Measurements from ENCODE around the gene GNG12. TPM values are rescaled to one million over a fixed set of nuclear protein-coding genes. Genes with fewer than 3 reads are reported as not detected.
"Not testable (repeated sequence)": the region's sequence is repeated elsewhere in the genome, so short reads cannot be mapped to it uniquely, and the experiment has no call there.

The GNG12 gene
- total RNA-seq, 1 experiment from 2014 or later = 167 TPM

DNA sequence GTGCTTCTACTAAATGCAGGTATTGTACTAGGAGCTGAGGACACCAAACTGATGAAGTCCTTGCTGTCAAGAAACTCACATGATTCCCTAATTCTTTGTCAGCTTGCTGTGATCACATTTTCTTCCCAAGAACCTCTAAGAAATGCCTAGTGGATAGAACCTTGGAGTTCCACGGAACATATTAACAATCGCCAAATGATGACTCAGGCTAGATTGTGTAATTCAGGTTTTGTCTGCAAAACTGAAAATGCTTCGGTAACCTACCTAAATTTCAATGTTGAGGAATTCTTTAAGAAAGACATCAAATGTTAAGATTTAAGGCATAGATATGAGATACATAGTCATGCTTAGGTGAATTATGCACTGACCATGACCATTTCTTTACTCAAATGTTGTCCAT lies 150.0 kb downstream of the GNG12 start:
- peak; percentile 52 for DNase-seq (ENCODE audit: low spot score)

DNA sequence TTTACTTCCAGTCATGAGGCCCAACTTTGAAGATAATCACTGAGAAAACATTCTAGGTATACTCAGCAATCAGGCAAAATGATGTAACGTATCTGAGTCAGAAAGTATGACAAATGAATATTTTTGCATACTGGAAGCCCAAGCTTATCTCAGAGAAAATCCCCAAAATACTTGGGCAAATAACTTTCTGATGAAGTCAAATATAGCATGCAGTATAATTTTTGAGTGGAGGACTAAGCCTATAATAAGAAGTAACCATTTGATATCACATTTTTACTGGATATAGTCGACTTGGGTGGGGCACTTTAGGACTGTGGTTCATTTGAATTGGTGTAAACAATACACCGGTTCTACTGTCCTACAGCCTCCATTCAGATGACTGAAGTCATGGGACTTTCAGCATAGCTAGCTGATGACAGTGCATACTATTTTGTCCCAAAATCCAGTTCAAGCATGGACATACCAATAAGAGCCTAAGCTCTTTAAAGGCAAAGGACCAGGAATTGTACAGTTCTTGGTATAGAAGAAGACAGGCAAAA lies 150.5 kb downstream of the GNG12 start:
- peak; percentile 78 for DNase-seq (ENCODE audit: low spot score)

DNA sequence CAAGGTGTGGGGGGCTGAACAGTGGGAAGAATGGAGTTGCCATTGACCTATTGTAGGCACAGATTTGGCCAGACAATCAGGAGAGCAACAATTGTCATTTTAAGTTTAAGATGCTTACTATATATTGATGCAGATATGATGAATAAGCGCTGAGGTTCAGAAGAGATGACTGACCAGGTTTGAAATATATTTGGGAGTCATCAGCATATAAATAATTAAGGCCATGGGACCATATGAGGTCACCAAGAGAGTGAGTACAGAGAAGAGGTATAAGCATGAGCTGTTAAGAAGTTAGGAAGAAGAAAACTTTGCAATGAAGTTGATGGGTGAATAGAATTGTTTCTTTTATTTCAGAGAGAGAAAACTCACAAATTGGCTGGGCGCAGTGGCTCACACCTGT lies 152.8 kb downstream of the GNG12 start:
- no peak for DNase-seq (ENCODE audit: low spot score)

DNA sequence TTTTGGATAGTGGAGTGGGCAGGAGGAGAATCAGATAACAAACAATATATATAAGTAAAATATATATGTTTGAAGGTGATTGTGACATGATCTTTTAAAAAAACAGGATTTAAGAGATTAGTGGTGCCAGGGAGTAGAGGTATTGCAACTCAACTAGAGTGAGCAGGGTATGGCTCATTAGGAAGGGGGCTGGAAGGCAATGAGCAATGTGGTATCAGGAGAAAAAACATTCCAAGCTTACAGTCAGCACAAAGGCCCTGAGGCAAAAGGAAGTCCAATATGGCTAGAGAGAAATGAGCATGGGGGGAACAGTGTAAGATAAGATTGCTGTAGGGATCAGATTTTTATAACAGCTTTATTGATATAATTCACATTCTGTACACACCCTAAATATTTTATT lies 153.6 kb downstream of the GNG12 start:
- no peak for DNase-seq (ENCODE audit: low spot score)

GRCh38 chr1:67677930-67678329 lies 155.3 kb downstream of the GNG12 start:
- no peak for DNase-seq (ENCODE audit: low spot score)

DNA sequence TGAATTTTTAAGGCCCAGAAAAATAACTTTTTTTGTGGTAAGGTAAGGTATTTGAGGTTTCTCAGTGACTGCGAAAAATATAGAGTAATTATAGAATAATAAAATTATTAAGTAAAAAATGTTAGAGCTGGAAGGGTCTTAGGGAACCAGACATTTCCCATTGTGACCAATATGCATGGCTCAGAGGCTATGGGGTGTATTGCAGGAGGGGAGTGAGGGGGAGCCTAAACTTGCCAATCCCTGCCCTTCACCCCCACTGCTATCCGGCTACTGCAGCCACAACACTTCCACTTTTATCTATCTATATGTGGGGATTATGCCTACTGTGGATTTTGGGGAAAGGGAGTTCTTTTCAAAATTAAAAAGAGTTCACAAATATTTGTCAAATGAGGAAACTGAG lies 155.9 kb downstream of the GNG12 start:
- DNase-seq (ENCODE audit: low spot score) = no peak

DNA sequence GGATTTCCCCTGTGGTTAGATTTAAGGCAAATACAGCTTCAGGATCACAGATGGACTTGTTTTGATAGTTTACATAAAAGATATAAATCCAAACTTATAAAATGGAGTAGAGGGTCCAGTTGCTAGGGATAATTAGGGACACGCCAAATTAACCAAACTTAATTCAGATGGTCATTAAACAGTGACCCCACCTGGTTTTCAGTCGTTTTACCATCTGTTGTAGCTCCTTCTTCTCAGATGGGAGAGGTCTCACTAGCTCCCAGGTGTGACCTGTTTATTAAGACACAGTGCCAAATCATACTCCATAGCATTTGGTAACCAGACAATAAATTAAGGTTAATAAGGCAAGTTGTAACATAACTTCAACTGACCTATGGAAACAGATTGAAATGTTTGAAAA lies 156.3 kb downstream of the GNG12 start:
- DNase-seq (ENCODE audit: low spot score) = no peak

DNA sequence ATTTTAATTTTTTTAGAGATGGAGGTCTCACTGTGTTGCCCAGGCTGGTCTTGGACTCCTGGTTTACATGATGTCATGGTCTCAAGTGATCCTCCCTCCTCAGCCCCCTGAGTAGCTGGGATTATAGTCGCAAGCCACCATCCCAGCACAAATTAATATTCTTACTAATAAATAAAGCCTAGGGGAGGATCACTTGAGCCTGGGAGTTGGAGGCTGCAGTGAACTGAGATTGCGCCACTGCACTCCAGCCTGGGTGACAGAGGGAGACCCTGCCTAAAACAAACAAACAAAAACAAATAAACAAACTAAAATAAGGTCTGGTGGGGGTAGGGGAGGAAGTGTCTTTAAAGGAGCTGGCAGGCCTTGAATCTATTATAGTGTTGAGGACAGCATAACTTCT lies 157.0 kb downstream of the GNG12 start:
- DNase-seq (ENCODE audit: low spot score) = no peak

DNA sequence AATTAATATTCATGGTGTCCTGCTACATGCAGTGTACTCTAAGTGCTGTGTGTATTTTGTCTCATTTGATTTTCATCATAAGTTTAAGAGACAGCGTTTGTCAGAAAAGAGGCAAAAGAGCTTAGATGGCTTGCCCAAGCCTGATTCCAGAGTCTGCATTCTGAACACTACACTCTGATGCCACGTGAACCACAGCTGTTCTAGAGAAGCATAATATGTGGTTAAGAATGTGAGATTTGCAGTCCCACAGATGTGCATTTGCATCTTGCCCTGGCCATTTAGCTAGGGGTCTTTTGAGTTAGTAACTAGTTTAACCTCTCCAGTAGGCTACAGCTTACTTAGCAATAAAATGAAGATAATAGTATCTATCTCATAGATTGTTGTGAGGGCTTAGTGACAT lies 157.5 kb downstream of the GNG12 start:
- no peak for DNase-seq (ENCODE audit: low spot score)

DNA sequence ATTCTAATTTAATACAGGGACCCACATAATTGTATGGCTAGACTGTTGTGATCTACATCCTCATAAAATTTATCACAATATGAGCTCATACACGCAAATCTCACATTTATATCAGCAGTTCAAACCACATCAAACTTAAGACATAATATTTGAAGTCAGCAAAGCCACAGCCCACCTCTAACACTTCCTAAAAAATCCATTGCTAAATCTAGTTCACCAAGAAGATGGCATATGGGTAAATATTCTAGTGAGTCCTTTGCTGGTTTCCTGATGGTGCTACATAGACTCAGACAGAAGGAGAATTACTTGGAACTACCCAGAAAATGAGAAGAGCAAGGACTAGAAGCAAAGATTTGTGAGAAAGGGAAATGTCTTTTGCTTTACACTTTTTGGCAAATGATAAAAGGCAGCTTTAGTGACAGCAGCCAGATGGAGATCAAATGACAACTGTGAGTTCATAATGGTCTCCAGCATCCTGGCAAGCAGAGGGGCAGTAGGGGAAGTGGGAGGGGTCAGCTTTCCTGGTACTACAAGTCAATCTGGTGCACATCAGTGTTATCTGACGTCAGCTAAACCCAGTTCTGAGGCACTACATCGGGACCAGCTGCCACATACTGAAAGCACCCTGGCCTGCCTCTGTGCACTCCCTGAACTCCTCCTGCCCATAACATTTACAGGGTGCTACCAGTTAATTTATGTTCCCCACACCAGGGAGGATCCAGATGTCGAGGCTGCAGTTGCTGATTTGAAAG lies 158.8 kb downstream of the GNG12 start:
- peak; percentile 73 for DNase-seq (ENCODE audit: low spot score)

GRCh38 chr1:67673468-67674201 lies 159.6 kb downstream of the GNG12 start:
- DNase-seq (ENCODE audit: low spot score) = no peak

DNA sequence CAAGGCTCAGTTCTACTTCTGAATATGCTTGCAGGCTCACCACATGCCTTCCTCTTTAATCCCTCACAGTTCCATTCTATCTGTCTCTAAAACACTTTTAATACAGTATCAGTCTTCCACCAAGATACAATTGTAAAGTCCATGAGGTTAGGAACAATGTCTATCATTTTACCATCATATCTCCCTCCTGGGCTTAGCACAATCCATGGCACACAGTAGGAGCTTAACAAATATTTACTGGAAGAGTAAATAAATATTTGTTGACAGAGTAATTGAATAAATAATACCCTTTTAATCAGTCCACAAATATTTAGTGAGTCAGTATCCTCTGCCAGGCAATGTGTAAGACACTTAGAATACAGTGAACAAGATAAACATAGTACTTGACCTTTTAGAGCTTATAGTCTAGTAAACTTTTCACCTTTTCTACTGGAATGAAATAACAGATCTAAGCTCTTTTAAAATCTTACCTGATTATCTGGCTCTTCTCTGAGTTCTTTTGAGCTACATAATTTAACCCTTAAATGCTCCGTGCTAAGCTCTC lies 160.9 kb downstream of the GNG12 start:
- DNase-seq (ENCODE audit: low spot score) = no peak

- DNase-seq (ENCODE audit: low spot score) = no peak
Measured at GRCh38 chr1:67668660-67669059, 164.6 kb downstream of the GNG12 start.

DNA sequence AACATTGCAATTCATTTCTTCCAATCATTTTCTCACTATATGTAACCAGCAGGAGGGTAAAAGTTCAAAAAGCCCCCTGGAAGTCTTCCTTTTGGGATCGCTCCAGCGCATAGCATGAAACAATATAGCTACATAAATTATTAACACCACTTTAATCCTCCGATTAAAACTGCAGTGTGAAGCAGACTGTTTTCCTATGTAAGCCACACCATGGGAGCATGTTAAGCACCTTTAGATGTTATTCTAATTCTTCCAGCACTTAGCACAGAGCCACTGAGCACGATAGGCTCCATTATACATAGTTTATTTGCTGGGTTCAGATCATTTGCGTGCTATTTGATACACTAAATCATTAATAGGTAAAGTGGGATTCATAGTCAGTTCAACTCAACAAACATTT lies 166.6 kb downstream of the GNG12 start:
- DNase-seq (ENCODE audit: low spot score) = no peak

DNA sequence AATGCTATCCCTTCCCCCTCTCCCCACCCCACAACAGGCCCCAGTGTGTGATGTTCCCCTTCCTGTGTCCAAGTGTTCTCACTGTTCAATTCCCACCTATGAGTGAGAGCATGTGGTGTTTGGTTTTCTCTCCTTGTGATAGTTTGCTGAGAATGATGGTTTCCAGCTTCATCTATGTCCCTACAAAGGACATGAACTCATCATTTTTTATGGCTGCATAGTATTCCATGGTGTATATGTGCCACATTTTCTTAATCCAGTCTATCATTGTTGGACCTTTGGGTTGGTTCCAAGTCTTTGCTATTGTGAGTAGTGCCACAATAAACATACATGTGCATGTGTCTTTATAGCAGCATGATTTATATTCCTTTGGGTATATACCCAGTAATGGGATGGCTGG lies 168.0 kb downstream of the GNG12 start:
- DNase-seq (ENCODE audit: low spot score) = not testable (repeated sequence)

DNA sequence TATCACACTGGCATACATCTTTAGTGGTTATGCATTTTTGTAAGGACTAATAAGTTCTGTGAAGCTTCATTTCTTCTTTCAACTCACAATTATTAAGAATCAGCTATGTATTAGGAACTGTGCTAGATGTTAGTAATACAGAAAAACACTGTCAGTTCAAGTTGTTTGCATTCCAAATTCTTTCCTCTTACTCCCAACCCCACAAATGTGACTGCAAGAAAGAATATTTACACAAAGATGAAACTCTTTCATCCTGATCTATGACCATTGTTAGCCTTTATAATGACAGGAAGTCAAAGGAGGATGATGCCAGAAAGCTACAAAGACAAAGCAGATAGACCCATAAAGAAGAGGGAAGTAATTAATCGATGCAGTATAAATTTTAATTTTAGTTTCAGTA lies 169.2 kb downstream of the GNG12 start:
- DNase-seq (ENCODE audit: low spot score) = no peak

DNA sequence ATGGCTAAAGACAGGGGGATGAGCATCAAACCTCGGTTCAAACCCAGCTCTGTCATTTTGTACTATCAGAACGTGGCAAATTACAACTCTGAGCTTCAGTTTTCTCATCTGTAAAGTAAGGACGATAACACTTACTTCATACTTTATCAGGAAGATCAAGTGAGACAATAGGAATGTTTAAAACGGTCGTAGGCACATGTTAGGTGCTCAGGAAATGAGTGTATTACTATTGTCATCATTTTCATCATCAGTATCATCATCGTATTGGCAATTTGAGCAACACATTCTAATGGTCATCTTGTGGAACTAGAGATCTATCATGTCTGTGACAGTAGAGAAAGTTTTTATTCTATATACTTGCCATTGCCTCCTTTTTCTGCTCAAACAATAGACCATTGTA lies 170.4 kb downstream of the GNG12 start:
- no peak for DNase-seq (ENCODE audit: low spot score)

DNA sequence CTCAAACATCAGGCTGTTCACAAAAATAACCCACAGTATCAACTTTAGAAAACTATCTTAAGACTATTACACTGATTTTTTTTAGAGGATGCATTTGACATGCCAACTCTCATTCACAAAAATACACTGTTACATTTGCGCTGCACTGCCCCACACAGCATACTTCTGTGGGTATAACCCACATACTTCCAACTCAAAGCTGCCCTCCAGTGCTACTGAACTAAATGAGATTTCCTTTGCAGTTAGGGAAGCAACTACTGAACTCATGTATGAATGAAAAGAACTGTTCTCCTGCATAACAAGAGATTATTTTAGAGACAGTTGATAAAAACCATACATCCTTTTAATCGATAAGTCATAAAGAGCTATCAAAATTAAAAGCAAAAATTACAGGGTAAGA lies 174.0 kb downstream of the GNG12 start:
- DNase-seq (ENCODE audit: low spot score) = no peak

GRCh38 chr1:67657152-67657551 lies 176.1 kb downstream of the GNG12 start:
- DNase-seq (ENCODE audit: low spot score) = not testable (repeated sequence)

DNA sequence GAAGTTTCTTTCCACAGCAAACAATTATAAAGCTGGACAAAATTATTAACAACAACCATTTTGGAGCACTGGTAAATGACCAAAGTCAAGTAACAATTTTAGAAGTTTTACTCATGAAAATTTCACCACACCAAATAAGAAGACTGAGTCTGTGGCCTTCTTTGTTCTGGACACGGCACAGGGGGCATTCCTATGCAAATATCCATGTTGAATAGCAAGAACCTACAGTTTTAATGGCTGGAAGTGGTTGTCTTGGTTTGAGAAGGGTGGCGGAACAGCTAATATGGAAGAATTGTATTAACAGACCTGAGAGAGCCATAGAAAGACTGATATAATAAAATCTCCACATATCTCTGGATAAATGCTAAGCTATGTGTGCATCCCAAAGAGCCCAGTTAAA lies 177.7 kb downstream of the GNG12 start:
- no peak for DNase-seq (ENCODE audit: low spot score)

GRCh38 chr1:67653304-67653703 lies 180.0 kb downstream of the GNG12 start:
- DNase-seq (ENCODE audit: low spot score) = no peak

- peak; percentile 95 for DNase-seq (ENCODE audit: low spot score)
Measured at GRCh38 chr1:67652800-67653199, 180.5 kb downstream of the GNG12 start.
